ENCODE measurements around the gene ME3. TPM values are rescaled to one million over a fixed set of nuclear protein-coding genes. Genes with fewer than 3 reads are reported as not detected.

ME3 gene
- total and polyA plus RNA-seq, 2 donors (not counting 1 experiment from before 2014, with no cell fraction given) = 8.8 to 50.7 TPM

DNA sequence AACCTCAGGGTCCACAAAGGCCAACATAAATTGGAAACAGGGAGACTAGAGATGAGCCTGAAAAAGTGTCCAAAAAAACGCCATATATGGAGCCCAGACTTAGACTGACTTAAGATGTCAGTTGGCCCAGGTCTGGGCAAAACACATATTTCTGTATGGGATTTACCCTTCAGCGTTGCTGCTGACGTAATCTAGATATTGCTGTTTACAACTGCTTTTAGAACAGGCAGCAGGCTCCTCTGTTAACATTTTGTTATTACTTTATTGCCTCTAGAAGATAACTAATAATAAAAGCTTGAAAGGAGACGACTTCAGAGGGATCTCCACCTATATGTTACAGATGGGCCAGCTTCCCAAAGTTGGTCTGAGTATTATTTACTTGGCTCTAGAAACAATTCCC, 8.7 kb downstream of the ME3 start:
- H3K9me3 ChIP-seq (ENCODE audit: control insufficient read depth, insufficient read depth, low read depth, low read length) = no peaks in the 10 kb centered on the region
- DNase-seq (ENCODE audit: low read depth in 2 of 2) = peak in 1 of 2 donors; percentile 51

DNA sequence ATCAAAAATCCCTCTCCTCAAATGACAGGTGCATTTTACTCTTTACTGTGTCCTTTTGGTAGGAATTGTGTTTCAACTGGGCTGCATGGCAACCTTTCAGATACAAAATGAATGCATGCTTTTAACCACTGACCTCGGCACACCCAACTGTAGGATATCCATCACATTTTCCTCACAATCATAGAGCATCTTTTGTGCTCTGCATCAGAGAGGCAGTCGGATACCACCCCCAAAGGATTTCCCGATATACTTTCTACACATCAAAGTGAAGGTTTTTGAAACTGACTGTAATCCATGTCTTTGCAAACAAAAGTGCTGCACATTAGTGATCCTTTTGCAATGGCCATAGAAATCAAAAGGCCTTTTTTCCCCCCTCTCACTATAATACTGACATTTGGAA, 9.1 kb downstream of the ME3 start:
- Histone ChIP-seq H3K4me2 (ENCODE audit: extremely low read depth, insufficient read depth, low read length) (no peak overlapping the region), H4K20me1 (ENCODE audit: control insufficient read depth, extremely low read depth, insufficient read depth, low read length) (no peaks in the 10 kb centered on the region)
- TF ChIP-seq EZH2 (IDR thresholded peaks at IDR 0.05; ENCODE audit: low read length, missing control alignments) = no peak
- TF ChIP-seq, protein P1, sequence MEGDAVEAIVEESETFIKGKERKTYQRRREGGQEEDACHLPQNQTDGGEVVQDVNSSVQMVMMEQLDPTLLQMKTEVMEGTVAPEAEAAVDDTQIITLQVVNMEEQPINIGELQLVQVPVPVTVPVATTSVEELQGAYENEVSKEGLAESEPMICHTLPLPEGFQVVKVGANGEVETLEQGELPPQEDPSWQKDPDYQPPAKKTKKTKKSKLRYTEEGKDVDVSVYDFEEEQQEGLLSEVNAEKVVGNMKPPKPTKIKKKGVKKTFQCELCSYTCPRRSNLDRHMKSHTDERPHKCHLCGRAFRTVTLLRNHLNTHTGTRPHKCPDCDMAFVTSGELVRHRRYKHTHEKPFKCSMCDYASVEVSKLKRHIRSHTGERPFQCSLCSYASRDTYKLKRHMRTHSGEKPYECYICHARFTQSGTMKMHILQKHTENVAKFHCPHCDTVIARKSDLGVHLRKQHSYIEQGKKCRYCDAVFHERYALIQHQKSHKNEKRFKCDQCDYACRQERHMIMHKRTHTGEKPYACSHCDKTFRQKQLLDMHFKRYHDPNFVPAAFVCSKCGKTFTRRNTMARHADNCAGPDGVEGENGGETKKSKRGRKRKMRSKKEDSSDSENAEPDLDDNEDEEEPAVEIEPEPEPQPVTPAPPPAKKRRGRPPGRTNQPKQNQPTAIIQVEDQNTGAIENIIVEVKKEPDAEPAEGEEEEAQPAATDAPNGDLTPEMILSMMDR (conservative IDR thresholded peaks at IDR 0.05 in 1 of 2, IDR thresholded peaks at IDR 0.05 in 1 of 2; ENCODE audit: low read depth in 1 of 2, low read length in 2 of 2) = no peak

More for the DNA sequence above, 8.7 kb downstream of the ME3 start:
- Histone ChIP-seq H3K4me1 (ENCODE audit: control insufficient read depth, extremely low read depth, insufficient read depth, low read length) (peaks cover 2% of the 10 kb centered on the region), H4K20me1 (ENCODE audit: control insufficient read depth, extremely low read depth, insufficient read depth, low read length) (no peaks in the 10 kb centered on the region), H3K27ac (ENCODE audit: insufficient read depth, low read length) (no peak overlapping the region), H3K36me3 (ENCODE audit: control insufficient read depth, insufficient read depth, low read length) (no peaks in the 10 kb centered on the region), H2AFZ (ENCODE audit: low read length) (no peak overlapping the region), H3K79me2 (ENCODE audit: control insufficient read depth, insufficient read depth, low read length) (no peaks in the 10 kb centered on the region), H3K27me3 (ENCODE audit: control insufficient read depth, insufficient read depth, low read length) (no peaks in the 10 kb centered on the region), H3K9ac (ENCODE audit: insufficient read depth, low read length) (no peak overlapping the region), H3K4me3 (replicated peaks in 1 of 4; ENCODE audit: control extremely low read depth in 1 of 4, insufficient read depth in 1 of 4, low read depth in 3 of 4, low read length in 4 of 4) (no peak overlapping the region), H3K4me2 (ENCODE audit: extremely low read depth, insufficient read depth, low read length) (no peak overlapping the region)
- TF ChIP-seq, protein P1 (conservative IDR thresholded peaks at IDR 0.05 in 1 of 2, IDR thresholded peaks at IDR 0.05 in 1 of 2; ENCODE audit: low read depth in 1 of 2, low read length in 2 of 2) = no peak
- no peak for TF ChIP-seq EZH2 (IDR thresholded peaks at IDR 0.05; ENCODE audit: low read length, missing control alignments)

DNA sequence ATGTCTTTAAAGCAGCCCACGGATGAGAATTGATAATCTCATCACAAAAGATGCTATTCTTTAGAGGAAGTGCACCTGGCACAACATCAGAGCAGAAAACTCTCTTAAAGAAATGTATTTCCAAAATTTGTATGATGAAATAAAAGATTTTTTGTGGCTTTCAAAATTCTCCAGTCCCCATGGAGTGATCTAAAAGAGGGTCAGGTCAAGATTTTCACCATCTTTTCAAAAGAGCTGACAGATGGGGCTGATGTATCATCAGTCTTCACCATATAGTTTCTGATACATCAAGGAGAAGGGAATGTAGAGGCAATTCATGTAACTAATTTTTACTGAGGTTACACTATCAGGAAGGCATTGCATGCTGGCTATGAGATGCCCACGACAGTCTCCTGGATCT, 11.7 kb downstream of the ME3 start:
- no peak overlapping the region for H3K27ac ChIP-seq (ENCODE audit: insufficient read depth, low read length)
- no peaks in the 10 kb centered on the region for H3K79me2 ChIP-seq (ENCODE audit: control insufficient read depth, insufficient read depth, low read length)
- H3K9ac ChIP-seq (ENCODE audit: insufficient read depth, low read length) = no peak overlapping the region
- TF ChIP-seq, protein P1 (conservative IDR thresholded peaks at IDR 0.05 in 1 of 2, IDR thresholded peaks at IDR 0.05 in 1 of 2; ENCODE audit: low read depth in 1 of 2, low read length in 2 of 2) = no peak
- TF ChIP-seq EZH2 (IDR thresholded peaks at IDR 0.05; ENCODE audit: low read length, missing control alignments) = no peak
- H4K20me1 ChIP-seq (ENCODE audit: control insufficient read depth, extremely low read depth, insufficient read depth, low read length) = no peaks in the 10 kb centered on the region
- no peaks in the 10 kb centered on the region for H3K36me3 ChIP-seq (ENCODE audit: control insufficient read depth, insufficient read depth, low read length)
- H3K9me3 ChIP-seq (ENCODE audit: control insufficient read depth, insufficient read depth, low read depth, low read length) = no peaks in the 10 kb centered on the region
- peaks cover 2% of the 10 kb centered on the region for H3K4me1 ChIP-seq (ENCODE audit: control insufficient read depth, extremely low read depth, insufficient read depth, low read length)
- DNase-seq (ENCODE audit: low read depth in 2 of 2) = no peak
- no peaks in the 10 kb centered on the region for H3K27me3 ChIP-seq (ENCODE audit: control insufficient read depth, insufficient read depth, low read length)
- no peak overlapping the region for H2AFZ ChIP-seq (ENCODE audit: low read length)
- H3K4me2 ChIP-seq (ENCODE audit: extremely low read depth, insufficient read depth, low read length) = no peak overlapping the region
- H3K4me3 ChIP-seq (replicated peaks in 1 of 4; ENCODE audit: control extremely low read depth in 1 of 4, insufficient read depth in 1 of 4, low read depth in 3 of 4, low read length in 4 of 4) = no peak overlapping the region

More for the DNA sequence above, 9.1 kb downstream of the ME3 start:
- Histone ChIP-seq H3K36me3 (ENCODE audit: control insufficient read depth, insufficient read depth, low read length) (no peaks in the 10 kb centered on the region), H3K27ac (ENCODE audit: insufficient read depth, low read length) (no peak overlapping the region), H3K9me3 (ENCODE audit: control insufficient read depth, insufficient read depth, low read depth, low read length) (no peaks in the 10 kb centered on the region), H3K9ac (ENCODE audit: insufficient read depth, low read length) (no peak overlapping the region), H2AFZ (ENCODE audit: low read length) (no peak overlapping the region), H3K4me3 (replicated peaks in 1 of 4; ENCODE audit: control extremely low read depth in 1 of 4, insufficient read depth in 1 of 4, low read depth in 3 of 4, low read length in 4 of 4) (no peak overlapping the region), H3K79me2 (ENCODE audit: control insufficient read depth, insufficient read depth, low read length) (no peaks in the 10 kb centered on the region), H3K27me3 (ENCODE audit: control insufficient read depth, insufficient read depth, low read length) (no peaks in the 10 kb centered on the region), H3K4me1 (ENCODE audit: control insufficient read depth, extremely low read depth, insufficient read depth, low read length) (peaks cover 2% of the 10 kb centered on the region)
- no peak for DNase-seq (ENCODE audit: low read depth in 2 of 2)

Measured in fibroblast of lung (primary cell).